A673 (cell line): ENCODE data around the gene ZFPM1.
"Not testable (repeated sequence)": the region's sequence is repeated elsewhere in the genome, so short reads cannot be mapped to it uniquely, and the experiment has no call there.

Experiments
- EZH2 ChIP-seq: fragments of 200-600 bp; sonication (generic); IDR thresholded peaks from 2 replicates; pipeline ENCODE4 v1.6.1; 2017; ENCODE audit warnings: borderline replicate concordance, low read depth, mild to moderate bottlenecking, mixed read lengths, antibody characterized with exemption, low read length; ENCODE audit not compliant: poor library complexity, severe bottlenecking
- TF ChIP-seq, protein P1 (sequence below): fragments of 300-800, 200-600 bp; sonication (generic); conservative IDR thresholded peaks from 2 replicates; pipeline ENCODE4 v1.5.1; 2017; ENCODE audit warnings: low read depth, mild to moderate bottlenecking, antibody characterized with exemption, low read length, moderate library complexity, mixed read lengths

DNA sequence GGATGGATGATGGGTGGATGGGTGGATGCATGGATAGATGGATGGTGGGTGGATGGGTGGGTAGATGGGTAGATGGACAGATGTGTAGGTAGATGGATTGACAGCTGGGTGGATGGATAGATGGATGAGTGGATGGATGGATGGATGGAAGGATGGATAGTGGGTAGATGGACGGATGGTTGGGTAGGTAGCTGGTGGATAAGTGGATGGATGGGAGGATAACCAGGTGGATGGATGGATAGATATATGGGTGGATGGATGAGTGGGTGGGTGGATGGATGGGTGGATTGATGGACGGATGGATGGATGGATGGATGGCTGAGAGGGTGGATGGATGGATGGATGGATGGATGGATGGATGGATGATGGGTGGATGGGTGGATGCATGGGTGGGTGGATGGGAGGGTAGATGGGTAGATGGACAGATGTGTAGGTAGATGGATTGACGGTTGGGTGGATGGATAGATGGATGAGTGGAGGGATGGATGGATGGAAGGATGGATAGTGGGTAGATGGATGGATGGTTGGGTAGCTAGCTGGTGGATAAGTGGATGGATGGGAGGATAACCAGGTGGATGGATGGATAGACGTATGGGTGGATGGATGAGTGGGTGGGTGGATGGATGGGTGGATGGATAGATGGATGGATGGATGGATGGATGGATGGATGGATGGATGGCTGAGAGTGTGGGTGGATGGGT lies 65.5 kb downstream of the ZFPM1 start:
- TF ChIP-seq, protein P1, sequence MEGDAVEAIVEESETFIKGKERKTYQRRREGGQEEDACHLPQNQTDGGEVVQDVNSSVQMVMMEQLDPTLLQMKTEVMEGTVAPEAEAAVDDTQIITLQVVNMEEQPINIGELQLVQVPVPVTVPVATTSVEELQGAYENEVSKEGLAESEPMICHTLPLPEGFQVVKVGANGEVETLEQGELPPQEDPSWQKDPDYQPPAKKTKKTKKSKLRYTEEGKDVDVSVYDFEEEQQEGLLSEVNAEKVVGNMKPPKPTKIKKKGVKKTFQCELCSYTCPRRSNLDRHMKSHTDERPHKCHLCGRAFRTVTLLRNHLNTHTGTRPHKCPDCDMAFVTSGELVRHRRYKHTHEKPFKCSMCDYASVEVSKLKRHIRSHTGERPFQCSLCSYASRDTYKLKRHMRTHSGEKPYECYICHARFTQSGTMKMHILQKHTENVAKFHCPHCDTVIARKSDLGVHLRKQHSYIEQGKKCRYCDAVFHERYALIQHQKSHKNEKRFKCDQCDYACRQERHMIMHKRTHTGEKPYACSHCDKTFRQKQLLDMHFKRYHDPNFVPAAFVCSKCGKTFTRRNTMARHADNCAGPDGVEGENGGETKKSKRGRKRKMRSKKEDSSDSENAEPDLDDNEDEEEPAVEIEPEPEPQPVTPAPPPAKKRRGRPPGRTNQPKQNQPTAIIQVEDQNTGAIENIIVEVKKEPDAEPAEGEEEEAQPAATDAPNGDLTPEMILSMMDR: not testable (repeated sequence)
- TF ChIP-seq EZH2: not testable (repeated sequence)
